NCI-H187 treated with DMSO at 0.1 percent for 48 hours (cell line): Measurements from ENCODE around the gene ABCC6.

Experiments
- DNase-seq: peaks from one replicate; lab custom pipeline; 2025; lab: John Stamatoyannopoulos, UW

The ABCC6 gene

GRCh38 chr16:16141784-16142396, 81.4 kb downstream of the ABCC6 start:
- DNase-seq, result no peak

- no peak for DNase-seq
These were observed 82.2 kb downstream of the ABCC6 start for GRCh38 chr16:16141141-16141540.

GRCh38 chr16:16140537-16140936, 82.8 kb downstream of the ABCC6 start:
- no peak for DNase-seq

- DNase-seq, result no peak
These were observed 83.5 kb downstream of the ABCC6 start for GRCh38 chr16:16139806-16140205.

GRCh38 chr16:16139061-16139460, 84.2 kb downstream of the ABCC6 start:
- no peak for DNase-seq

GRCh38 chr16:16138034-16138635, 85.2 kb downstream of the ABCC6 start:
- DNase-seq, result no peak

GRCh38 chr16:16137110-16137509, 86.2 kb downstream of the ABCC6 start:
- DNase-seq, result no peak

GRCh38 chr16:16136588-16136987, 86.7 kb downstream of the ABCC6 start:
- DNase-seq, result no peak

GRCh38 chr16:16133943-16134604, 89.2 kb downstream of the ABCC6 start:
- DNase-seq, result no peak

GRCh38 chr16:16131659-16132058, 91.6 kb downstream of the ABCC6 start:
- DNase-seq, result no peak

GRCh38 chr16:16131204-16131603, 92.1 kb downstream of the ABCC6 start:
- no peak for DNase-seq

- no peak for DNase-seq
These were observed 95.7 kb downstream of the ABCC6 start for GRCh38 chr16:16127469-16128116.

- no peak for DNase-seq
These were observed 96.4 kb downstream of the ABCC6 start for GRCh38 chr16:16126896-16127295.

GRCh38 chr16:16124974-16125373, 98.3 kb downstream of the ABCC6 start:
- DNase-seq, result no peak

- no peak for DNase-seq
These were observed 98.9 kb downstream of the ABCC6 start for GRCh38 chr16:16124438-16124837.

- DNase-seq, result no peak
These were observed 101.0 kb downstream of the ABCC6 start for GRCh38 chr16:16122264-16122663.

GRCh38 chr16:16121185-16121727, 102.0 kb downstream of the ABCC6 start:
- no peak for DNase-seq

- no peak for DNase-seq
These were observed 102.7 kb downstream of the ABCC6 start for GRCh38 chr16:16120382-16121184.

GRCh38 chr16:16120044-16120381, 103.3 kb downstream of the ABCC6 start:
- DNase-seq, result no peak

GRCh38 chr16:16118337-16118736, 105.0 kb downstream of the ABCC6 start:
- no peak for DNase-seq

GRCh38 chr16:16116841-16117240, 106.5 kb downstream of the ABCC6 start:
- DNase-seq, result no peak

- DNase-seq, result no peak
These were observed 110.2 kb downstream of the ABCC6 start for GRCh38 chr16:16113076-16113475.
